NCI-H187 treated with DMSO at 0.1 percent for 48 hours (cell line): ENCODE results near the gene RPA4.
"Not testable (repeated sequence)": the region's sequence is repeated elsewhere in the genome, so short reads cannot be mapped to it uniquely, and the experiment has no call there.

Experiments
- DNase-seq: peaks from one replicate; lab custom pipeline; 2025; lab: John Stamatoyannopoulos, UW

The RPA4 gene

GRCh38 chrX:96883608-96884007 is at the start of gene RPA4:
Gene RPA4 (plus strand): TSS chrX:96883908. CDS start chrX:96884311, 403 bp downstream.
- DNase-seq, result no peak

DNA sequence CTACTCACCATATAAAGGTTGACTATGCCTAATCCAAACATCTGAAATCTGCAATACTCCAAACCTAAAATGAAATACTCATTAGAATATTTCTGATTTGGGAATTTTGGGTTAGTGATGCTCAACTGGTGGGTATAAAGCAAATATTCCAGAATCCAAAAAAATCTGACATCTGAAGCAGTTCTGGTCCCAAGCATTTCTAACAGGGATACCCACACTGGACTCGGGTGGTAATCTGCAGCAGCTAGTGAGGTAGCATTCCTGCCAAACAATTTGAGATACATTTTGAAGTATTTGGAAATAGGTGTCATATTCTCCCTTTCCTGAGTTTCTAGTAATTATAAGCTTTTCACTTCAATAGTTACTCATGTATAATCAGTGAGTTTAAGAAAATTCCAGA is 49.6 kb upstream of the RPA4 start:
- no peak for DNase-seq

GRCh38 chrX:96835660-96836289 is 47.9 kb upstream of the RPA4 start:
- no peak for DNase-seq

DNA sequence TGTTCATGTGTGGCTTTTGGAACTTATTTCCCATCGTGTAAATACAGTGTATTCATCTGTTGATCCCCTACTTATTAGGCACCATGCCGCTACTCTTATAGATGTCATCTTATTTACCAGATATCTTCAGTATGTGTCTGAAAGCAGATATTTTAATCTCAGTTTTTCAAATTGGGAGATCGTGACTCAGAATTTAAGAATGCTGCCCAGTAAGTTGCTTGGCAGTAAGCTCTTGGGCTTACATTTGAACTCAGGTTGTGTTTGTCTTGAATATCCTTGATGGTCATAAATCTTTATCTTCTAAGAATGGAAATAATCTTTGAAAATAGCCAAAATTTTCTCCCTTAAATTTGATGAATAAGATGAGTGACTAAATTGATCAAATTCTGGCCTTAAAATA is 45.9 kb upstream of the RPA4 start:
- no peak for DNase-seq

DNA sequence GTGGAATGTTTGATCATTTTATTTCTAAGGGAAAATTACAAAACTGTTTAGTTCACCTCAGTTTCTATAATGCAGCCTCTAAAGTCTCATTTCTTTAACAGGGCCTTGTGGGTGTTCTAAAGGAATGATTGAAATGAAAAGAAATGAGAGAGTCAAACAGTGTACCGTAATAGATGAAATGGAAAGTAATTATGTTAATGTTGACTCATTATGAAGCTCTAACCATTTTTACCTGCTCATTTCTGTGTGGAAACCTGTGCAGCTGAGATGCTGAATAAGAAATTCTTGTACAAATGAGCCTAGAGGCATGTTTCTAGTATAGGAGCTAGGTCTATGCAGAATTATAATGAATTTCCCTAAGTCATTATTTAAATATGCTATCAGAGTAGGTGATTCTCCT is 45.2 kb upstream of the RPA4 start:
- DNase-seq, result no peak

DNA sequence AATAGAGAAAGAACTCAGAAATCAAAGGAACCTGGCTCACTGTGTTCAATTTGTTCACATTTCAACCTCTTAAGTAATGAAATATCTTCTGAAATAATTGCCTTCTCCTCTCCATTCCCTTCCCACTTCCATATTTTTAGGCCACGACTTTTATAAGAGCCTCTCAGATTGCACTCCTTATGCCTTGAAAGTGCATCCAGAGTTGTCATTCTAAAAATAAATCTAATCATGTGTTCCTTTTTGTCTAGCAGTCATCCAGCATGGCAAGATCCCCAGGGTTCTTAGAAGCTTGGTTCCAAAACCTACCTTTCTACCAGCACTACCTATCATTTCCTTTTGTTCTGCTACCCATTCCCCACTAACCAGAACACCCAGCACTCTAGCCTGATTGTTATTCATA is 42.4 kb upstream of the RPA4 start:
- DNase-seq, result no peak

- not testable (repeated sequence) for DNase-seq
These were observed 41.8 kb upstream of the RPA4 start for GRCh38 chrX:96841866-96842265.

DNA sequence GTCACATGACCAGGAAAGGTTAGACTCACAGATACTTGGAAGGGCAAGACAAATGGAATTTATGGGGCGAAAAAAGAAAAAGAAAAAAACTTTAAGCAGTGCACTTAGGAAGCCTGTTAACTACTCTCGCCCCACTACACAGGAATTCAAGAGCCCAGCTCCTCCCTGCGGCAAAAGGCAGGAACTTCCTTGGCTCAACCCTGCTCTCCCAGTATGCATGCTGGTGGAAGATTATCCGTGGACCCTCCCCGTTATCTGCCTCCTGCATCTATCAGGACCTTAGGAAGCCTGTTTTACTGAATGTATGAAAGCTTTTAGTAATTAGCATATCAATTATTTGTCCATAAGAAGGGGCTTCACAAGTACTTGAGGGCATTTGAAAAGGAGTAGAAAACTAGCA is 40.1 kb upstream of the RPA4 start:
- DNase-seq, result no peak

- DNase-seq, result no peak
These were observed 36.9 kb upstream of the RPA4 start for GRCh38 chrX:96846841-96847240.

GRCh38 chrX:96859422-96859821 is 24.3 kb upstream of the RPA4 start:
- DNase-seq, result not testable (repeated sequence)

DNA sequence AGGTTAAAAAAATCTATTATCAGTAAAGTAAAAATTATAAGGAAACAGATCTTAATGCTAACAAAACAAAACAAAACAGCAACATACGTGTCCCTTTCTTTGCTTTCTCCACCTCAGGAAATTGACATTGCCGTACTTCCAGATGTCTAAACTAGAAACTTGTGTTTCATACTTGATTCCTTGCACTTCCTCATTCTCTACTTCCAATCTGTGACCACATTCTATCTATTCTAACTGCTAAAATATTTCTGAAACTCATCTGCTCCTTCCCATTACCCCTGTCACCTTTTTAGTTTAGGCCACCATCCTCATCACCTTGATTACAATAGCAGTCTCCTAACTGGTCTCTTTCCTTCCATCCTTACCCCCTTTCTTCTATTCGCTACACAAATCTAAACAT is 22.5 kb upstream of the RPA4 start:
- no peak for DNase-seq

- no peak for DNase-seq
These were observed 22.0 kb upstream of the RPA4 start for GRCh38 chrX:96861661-96862060.

DNA sequence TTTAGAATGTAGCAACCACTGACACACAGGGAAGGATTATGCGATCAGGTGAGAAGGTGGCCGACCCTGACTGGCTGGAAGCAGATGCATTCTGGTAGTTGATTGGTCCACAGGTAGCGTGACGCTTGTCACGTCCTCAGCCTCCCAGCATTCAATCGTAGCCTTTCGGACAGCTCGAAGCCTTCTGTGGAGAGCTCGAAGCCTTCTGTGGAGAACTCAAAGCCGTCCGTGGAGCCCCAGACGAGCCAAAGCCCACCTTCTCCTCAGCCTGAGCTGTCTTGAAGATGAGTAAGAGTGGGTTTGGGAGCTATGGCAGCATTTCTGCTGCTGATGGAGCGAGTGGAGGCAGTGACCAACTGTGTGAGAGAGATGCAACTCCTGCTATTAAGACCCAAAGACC is 319 bp downstream of the RPA4 start:
- DNase-seq, result no peak

DNA sequence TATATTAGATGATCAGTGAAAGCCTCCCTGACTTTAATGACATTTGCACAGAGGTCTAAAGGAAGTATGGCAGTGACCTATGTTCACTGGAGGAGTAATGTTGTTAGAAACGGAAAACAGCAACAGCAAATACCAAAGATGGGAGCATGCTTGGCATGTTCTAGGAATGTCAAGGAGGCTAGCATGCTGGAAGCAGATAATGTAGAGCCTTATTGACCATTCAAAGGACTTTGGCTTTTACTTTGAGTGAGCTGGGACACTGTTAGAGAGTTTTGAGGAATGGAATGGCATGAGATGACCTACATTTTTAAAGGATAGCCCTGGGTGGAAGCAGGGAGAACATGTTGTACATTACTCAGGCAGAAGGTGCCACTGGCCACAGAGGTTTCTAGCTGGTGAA is 6.0 kb downstream of the RPA4 start:
- DNase-seq, result no peak

DNA sequence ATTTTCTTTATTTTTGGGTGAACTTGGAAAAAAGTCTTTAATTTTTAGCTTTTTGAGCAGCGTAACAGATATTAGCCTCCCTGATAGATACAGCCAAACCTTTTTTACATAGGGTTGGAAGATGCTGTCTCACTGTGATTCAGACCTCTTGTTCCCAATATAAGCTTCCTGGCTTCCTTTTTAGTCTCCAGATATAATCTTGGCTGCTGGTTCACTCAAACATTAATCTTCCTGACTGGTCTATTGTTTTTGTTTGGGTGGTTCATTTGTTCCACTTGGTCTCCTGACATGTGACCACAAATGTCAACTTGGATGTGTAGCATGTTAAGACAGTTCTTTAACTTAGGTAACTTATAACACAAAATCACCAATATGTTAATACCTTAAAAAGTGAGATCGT is 23.0 kb downstream of the RPA4 start:
- no peak for DNase-seq

- no peak for DNase-seq
These were observed 24.0 kb downstream of the RPA4 start for GRCh38 chrX:96907516-96908272.

DNA sequence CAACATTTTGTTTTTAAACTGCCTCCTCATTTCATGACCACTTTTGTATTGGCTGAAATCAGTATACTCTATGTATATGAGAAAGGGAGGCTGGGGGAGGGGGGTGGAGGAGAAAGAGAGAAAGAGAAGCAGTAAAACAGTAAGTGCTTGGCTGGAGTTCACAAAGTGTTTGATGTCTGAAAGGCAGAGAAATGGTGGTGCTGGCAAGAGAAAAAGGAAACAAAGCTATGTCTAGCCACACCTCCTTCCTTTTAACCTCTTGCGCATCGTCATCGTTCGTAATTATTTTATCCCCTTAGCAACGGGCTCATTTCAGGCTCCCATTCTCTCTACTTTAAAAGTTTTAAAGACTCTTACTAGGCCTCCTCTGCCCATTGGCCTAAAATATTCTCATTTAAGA is 25.6 kb downstream of the RPA4 start:
- DNase-seq, result no peak

- DNase-seq, result no peak
These were observed 35.2 kb downstream of the RPA4 start for GRCh38 chrX:96918864-96919263.

DNA sequence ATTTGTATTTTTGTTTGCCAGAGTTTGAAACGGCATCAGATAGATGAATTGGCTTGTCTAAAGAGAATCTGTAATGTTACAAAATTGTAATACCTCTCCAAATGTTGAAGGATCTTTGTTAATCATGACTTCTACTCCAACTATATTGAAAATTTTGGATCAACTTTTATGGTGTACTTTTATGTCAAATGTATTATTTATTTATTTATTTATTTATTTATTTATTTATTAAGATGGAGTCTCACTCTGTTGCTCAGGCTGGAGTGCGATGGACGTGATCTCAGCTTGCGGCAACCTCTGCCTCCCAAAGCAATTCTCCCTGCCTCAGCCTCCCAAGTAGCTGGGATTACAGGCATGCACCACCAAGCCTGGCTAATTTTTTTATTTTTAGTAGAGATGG is 36.0 kb downstream of the RPA4 start:
- no peak for DNase-seq

GRCh38 chrX:96924581-96924980 is 40.9 kb downstream of the RPA4 start:
- no peak for DNase-seq

DNA sequence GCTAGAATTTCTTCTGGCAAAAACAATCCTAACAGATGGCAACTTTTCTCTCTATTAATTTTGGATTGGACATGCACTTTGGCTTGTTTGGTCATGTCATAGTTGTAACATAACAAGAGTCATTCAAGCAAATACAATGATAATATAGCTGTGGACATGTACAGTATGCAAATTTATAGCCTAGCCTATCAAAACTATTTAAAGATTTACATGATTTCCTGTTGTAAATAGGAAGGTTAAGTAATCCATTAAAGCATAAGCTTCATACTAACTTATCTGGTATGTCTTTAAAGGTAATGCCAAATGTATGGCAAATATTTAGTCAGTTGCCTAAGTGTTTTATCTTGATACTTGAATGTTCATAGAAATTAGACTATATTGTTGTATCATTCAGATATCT is 45.3 kb downstream of the RPA4 start:
- no peak for DNase-seq
